Adrenal gland (tissue), 5 donors: ENCODE measurements around the gene EHBP1.

Experiments used
- CTCF ChIP-seq, 6 experiments: fragments of 450-650 bp in 4 of 6; fragments of 200-600 bp in 2 of 6; sonication (generic) in 1 of 6; IDR thresholded peaks; 1 replicate in 5 of 6; 2 replicates in 1 of 6; pipeline versions ENCODE4 v1.5.1 to v1.8.0; 2016 to 2021; ENCODE audit warnings: antibody characterized with exemption in 6 of 6, mild to moderate bottlenecking in 2 of 6, moderate library complexity in 1 of 6
- POLR2A ChIP-seq, 2 donors: fragments of 450-650 bp; IDR thresholded peaks; one replicate each; pipeline ENCODE4 v1.6.1; 2017; ENCODE audit warnings: antibody characterized with exemption in 2 of 2, mild to moderate bottlenecking in 2 of 2, moderate library complexity in 1 of 2
- donor health status: DM: no; HTN: no; CAD: no.

- no peak for TF ChIP-seq CTCF (IDR thresholded peaks at IDR 0.05)
- TF ChIP-seq POLR2A (IDR thresholded peaks at IDR 0.05): no peak
Observed at GRCh38 chr2:62719757-62720156, 14.2 kb downstream of the EHBP1 start.
